Neuron (in vitro differentiated cells): ENCODE data around the gene STIP1.

ENCODE experiments used
- H2AFZ ChIP-seq: one replicate; pipeline ENCODE4 v1.6.1; 2013; ENCODE audit warnings: low read depth, mild to moderate bottlenecking, inconsistent platforms, low read length, moderate library complexity
- H3K27me3 ChIP-seq: one replicate; pipeline ENCODE4 v1.6.1; 2013; ENCODE audit warnings: low read length; ENCODE audit not compliant: insufficient read depth
- H3K36me3 ChIP-seq: one replicate; pipeline ENCODE4 v1.6.1; 2013; ENCODE audit warnings: low read length; ENCODE audit not compliant: insufficient read depth
- H3K4me1 ChIP-seq: one replicate; pipeline ENCODE4 v1.6.1; 2013; ENCODE audit warnings: low read length; ENCODE audit not compliant: insufficient read depth
- H3K4me3 ChIP-seq: 2 replicates; pipeline ENCODE4 v1.5.1; 2013; ENCODE audit warnings: mild to moderate bottlenecking, low read length, moderate library complexity
- H3K9me3 ChIP-seq: one replicate; pipeline ENCODE4 v1.6.1; 2013; ENCODE audit warnings: low read length

Gene STIP1

GRCh38 chr11:64234647-64235379 is 48.8 kb downstream of the STIP1 start:
- no peaks in the 10 kb centered on the region for H3K9me3 ChIP-seq
- no peak overlapping the region for H2AFZ ChIP-seq
- no peak overlapping the region for H3K4me3 ChIP-seq
- no peaks in the 10 kb centered on the region for H3K36me3 ChIP-seq
- H3K4me1 ChIP-seq = peaks cover 8% of the 10 kb centered on the region
- no peaks in the 10 kb centered on the region for H3K27me3 ChIP-seq

DNA sequence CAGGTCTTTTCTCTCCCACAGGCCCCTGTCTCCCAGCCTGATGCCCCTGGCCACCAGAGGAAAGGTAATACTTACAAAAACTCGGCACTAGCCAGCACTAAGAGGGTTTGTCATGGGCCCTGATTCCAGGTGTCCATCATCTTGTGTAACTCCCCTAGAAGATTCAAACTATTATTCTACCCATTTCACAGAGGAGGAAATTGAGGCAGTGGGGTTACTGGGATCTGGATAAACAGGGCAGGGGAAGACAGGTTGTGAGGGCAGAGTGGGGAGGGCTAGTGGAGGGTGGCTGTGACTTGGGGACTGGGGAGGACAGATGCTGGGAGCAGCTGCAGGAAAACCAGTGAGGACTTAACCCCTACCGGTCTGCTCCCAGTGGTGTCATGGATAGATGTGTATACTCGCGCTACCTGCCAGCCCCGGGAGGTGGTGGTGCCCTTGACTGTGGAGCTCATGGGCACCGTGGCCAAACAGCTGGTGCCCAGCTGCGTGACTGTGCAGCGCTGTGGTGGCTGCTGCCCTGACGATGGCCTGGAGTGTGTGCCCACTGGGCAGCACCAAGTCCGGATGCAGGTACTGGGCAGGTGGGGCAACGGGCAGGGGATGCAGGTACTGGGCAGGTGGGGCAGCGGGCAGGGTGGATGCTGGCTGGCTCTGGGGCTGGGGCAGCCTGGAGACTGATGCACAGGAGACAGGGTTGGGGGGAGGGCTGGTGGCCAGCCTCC is 49.6 kb downstream of the STIP1 start:
- H3K4me1 ChIP-seq = peaks cover 14% of the 10 kb centered on the region
- no peaks in the 10 kb centered on the region for H3K27me3 ChIP-seq
- H3K4me3 ChIP-seq = no peak overlapping the region
- no peak overlapping the region for H2AFZ ChIP-seq
- H3K36me3 ChIP-seq = no peaks in the 10 kb centered on the region
- H3K9me3 ChIP-seq = no peaks in the 10 kb centered on the region

DNA sequence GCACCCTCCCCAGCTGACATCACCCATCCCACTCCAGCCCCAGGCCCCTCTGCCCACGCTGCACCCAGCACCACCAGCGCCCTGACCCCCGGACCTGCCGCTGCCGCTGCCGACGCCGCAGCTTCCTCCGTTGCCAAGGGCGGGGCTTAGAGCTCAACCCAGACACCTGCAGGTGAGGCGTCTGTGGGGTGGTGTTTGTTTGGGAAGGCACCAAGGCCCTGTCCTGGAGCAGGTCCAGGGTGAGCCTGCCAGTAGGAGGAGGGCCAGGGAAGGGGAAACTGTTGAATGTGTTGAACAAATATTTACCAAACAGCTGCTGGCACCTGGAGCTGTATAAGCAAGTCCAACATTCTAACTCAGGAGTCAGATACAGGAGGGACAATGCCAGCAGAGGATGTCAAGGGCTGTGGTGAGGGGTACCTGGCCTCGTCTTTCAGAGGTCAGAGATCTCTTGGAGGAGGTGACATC is 51.5 kb downstream of the STIP1 start:
- Histone ChIP-seq H3K27me3 (no peaks in the 10 kb centered on the region), H3K4me1 (peaks cover 13% of the 10 kb centered on the region), H3K9me3 (no peaks in the 10 kb centered on the region), H2AFZ (no peak overlapping the region), H3K4me3 (no peak overlapping the region), H3K36me3 (no peaks in the 10 kb centered on the region)

DNA sequence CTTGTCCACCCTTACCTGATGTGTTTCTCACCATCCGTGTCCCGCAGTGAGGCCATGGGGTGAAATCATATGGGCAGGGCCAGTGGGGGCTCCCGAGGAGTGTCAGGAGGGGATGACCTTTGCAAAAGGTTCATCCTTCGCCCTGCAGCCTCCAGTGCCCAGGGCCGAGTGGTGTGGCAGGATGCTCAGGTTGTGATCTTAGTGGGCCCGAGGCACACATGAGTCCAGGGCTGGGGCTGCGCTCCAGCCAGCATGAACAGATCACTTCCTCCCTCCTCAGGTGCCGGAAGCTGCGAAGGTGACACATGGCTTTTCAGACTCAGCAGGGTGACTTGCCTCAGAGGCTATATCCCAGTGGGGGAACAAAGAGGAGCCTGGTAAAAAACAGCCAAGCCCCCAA is 52.1 kb downstream of the STIP1 start:
- H2AFZ ChIP-seq = no peak overlapping the region
- no peaks in the 10 kb centered on the region for H3K27me3 ChIP-seq
- peaks cover 2% of the 10 kb centered on the region for H3K36me3 ChIP-seq
- peaks cover 15% of the 10 kb centered on the region for H3K4me1 ChIP-seq
- H3K4me3 ChIP-seq = no peak overlapping the region
- no peaks in the 10 kb centered on the region for H3K9me3 ChIP-seq

GRCh38 chr11:64238999-64239398 is 53.0 kb downstream of the STIP1 start:
- H3K9me3 ChIP-seq = no peaks in the 10 kb centered on the region
- H2AFZ ChIP-seq = no peak overlapping the region
- H3K4me3 ChIP-seq = no peak overlapping the region
- H3K4me1 ChIP-seq = peaks cover 17% of the 10 kb centered on the region
- peaks cover 11% of the 10 kb centered on the region for H3K36me3 ChIP-seq
- no peaks in the 10 kb centered on the region for H3K27me3 ChIP-seq

- Histone ChIP-seq H3K9me3 (no peaks in the 10 kb centered on the region), H2AFZ (no peak overlapping the region), H3K4me3 (peak overlapping the region; percentile 89), H3K4me1 (peaks cover 17% of the 10 kb centered on the region), H3K27me3 (no peaks in the 10 kb centered on the region), H3K36me3 (peaks cover 15% of the 10 kb centered on the region)
These were observed 53.9 kb downstream of the STIP1 start for GRCh38 chr11:64239662-64240434.

DNA sequence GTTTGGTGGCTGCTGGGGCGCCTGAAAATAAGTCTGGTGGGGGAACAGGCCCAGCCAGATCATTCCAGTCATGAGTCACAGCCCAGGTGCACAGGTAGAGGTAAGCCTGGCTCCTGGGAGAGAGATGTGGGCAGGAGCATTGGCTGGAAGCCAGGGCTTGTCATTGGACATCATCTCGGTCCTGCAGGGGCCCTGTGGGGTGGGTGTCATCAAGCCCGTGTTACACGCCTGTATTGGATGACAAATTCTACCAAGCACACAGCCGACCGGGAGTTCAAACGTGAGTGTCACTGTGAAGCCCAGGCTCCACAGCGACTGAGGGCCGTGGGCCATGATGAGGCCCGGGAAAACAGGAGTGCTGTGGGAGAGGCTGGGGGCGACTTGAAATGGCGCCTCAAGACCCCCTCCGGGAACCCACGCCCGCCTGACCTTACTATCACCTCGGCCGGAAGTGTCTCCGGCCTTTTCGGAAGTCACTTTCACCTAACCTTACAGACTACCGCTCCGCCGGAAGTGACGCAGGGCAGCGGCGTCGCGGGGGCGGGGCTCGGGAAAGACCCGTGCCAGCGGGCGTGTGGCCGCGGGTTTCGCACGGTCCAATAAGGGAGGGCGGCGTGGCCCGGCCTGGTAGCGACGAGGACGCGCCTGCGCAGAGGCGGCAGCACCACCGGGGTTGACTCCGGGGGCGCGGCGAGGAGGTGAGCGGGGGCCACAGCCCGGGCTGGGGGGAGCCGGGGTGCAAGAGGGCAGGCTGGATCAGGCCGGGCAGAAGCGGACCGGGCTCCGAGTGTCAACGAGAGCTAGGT is 54.7 kb downstream of the STIP1 start, which contains the start of gene FKBP2:
Gene FKBP2, plus strand, starts transcription at position 661 of the 806 bp plus-strand sequence. CDS start 1,293 bp downstream, outside the sequence.
- Histone ChIP-seq H3K4me3 (peak within 1 kb of the TSS; percentile 89), H2AFZ (peak within 1 kb of the TSS; percentile 23), H3K27me3 (no peaks in the 10 kb centered on the region), H3K4me1 (peaks cover 25% of the 10 kb centered on the region), H3K9me3 (no peaks in the 10 kb centered on the region), H3K36me3 (peaks cover 15% of the 10 kb centered on the region)

DNA sequence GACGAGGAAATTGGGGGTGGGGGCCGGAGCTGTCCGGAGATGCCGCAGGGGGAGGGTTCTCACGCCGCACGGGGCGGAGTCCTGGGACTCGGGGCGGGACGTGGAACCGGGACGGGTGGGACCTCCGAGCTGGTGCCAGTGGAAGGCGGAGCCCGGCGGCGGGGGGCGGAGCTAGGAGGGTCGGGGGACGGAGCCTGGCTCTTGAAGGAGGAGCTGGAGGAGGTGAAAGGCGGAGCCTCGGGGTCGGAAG is 55.2 kb downstream of the STIP1 start:
- Histone ChIP-seq H3K4me1 (peaks cover 27% of the 10 kb centered on the region), H3K36me3 (peaks cover 15% of the 10 kb centered on the region), H2AFZ (peak overlapping the region; percentile 23), H3K27me3 (no peaks in the 10 kb centered on the region), H3K9me3 (no peaks in the 10 kb centered on the region), H3K4me3 (peak overlapping the region; percentile 89)

DNA sequence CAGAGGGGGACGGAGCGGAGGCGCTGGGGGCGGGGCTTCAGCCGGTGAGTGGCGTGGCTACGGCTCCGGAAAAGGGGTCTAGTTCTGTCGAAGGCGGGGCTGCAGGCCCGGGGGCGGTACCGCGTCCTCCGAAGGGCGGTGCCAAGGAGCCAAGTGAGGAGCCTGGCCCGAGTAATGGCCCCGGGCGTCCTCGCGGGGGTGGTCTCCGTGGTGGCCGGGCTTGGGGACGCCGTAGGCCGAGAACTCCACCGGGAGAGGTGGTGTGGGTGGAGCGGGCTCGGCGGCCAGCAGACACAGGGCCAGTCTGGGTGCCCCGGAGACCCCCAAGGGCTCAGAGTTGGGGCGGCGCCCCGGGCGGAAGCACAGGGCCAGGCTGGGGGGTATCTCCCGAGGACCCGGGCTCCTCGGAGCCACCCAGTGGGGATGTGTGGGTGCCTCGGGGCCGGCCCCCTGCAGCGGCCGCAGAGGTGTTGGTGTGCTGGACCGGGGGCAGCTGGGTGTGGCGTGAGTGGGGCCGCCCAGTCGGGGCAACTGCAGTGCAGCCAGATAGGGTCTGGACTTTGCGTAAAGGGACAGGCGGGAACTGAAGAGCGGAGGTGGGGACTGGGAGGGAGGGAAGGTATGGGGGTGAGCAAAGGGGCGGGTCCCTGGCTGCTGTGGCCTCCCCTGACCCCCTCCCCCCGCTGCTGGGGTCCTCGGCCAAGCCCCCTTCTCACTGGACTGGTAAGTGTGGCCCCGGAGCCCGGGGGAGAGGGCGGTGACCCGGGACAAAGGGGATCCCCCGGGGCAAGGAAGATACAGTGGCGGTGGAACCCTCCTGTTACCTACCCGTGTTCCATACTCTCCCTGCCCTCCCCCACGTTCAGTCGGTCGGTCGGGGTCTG is 55.8 kb downstream of the STIP1 start:
- Histone ChIP-seq H3K4me3 (peak overlapping the region; percentile 89), H3K27me3 (no peaks in the 10 kb centered on the region), H2AFZ (no peak overlapping the region), H3K9me3 (no peaks in the 10 kb centered on the region), H3K36me3 (peaks cover 15% of the 10 kb centered on the region), H3K4me1 (peaks cover 27% of the 10 kb centered on the region)

DNA sequence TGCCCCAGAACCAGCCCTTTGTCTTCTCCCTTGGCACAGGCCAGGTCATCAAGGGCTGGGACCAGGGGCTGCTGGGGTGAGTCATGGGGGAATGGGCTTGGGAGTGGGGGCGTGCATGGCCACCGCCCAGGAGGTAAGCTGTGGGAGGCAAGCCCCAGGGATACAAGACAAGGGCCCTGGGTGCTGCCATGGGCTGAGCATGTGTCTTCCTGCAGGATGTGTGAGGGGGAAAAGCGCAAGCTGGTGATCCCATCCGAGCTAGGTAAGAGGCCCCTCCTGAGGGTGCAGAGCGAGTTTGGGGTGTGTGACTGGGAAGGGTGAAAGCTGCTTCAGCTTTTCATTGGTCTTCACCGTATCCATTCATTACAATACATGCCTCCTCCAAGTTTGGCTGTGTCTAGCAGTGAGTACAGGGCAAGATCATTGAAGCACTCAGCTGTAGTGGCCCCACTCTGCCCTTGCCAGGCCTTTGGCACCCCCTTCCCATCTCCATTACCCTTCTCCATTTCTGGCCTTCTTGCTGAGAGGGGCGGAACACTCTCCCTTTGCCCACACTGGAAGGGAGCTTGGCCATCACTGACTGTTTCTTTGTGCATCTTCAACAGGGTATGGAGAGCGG is 57.4 kb downstream of the STIP1 start:
- H3K4me1 ChIP-seq = peaks cover 39% of the 10 kb centered on the region
- H3K36me3 ChIP-seq = peaks cover 15% of the 10 kb centered on the region
- no peaks in the 10 kb centered on the region for H3K27me3 ChIP-seq
- no peak overlapping the region for H3K4me3 ChIP-seq
- H3K9me3 ChIP-seq = no peaks in the 10 kb centered on the region
- H2AFZ ChIP-seq = no peak overlapping the region

DNA sequence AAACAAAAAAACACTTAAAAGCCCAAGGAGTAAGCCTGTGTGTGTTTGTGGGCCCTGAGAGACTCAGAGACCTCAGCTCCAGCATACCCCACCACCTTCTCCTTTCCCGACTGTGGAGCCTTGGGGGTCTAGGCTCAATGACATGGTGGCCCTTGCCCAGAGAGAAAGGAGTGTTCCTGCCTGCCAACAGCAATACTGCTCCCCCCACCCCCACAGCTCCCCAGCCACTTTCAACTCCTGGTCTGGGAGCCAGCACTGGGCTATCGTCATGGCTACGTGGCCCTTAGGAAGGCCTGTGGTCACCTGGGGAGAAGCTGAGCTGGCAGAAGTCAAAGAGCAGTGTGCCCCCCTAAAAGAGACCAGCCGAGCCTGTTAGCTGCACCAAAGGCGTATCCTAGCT is 58.1 kb downstream of the STIP1 start:
- Histone ChIP-seq H3K4me3 (no peak overlapping the region), H3K27me3 (no peaks in the 10 kb centered on the region), H3K36me3 (peaks cover 15% of the 10 kb centered on the region), H2AFZ (no peak overlapping the region), H3K9me3 (no peaks in the 10 kb centered on the region), H3K4me1 (peaks cover 41% of the 10 kb centered on the region)
